GM23248 (cell line): Measurements from ENCODE around the gene FAM89B.

Experiments
- EZH2 ChIP-seq: fragments of 200-600 bp; sonication (generic); IDR thresholded peaks from 2 replicates; pipeline ENCODE4 v1.6.1; 2018; ENCODE audit warnings: antibody characterized with exemption, mild to moderate bottlenecking; ENCODE audit not compliant: insufficient read depth, poor library complexity, severe bottlenecking
- EZH2phosphoT487 ChIP-seq: fragments of 200-600 bp; sonication (generic); IDR thresholded peaks from 2 replicates; pipeline ENCODE4 v1.6.1; 2018; ENCODE audit warnings: antibody characterized with exemption, moderate library complexity, mild to moderate bottlenecking, low read depth; ENCODE audit not compliant: insufficient read depth

GRCh38 chr11:65555693-65556231, 16.6 kb upstream of the FAM89B start:
- TF ChIP-seq EZH2phosphoT487: no peak
- TF ChIP-seq EZH2: no peak
